Mesothelial cell of epicardium (in vitro differentiated cells): ENCODE results near the gene GOLGA6L10. TPM values are rescaled to one million over a fixed set of nuclear protein-coding genes. Genes with fewer than 3 reads are reported as not detected.
A peak's percentile ranks its signal among the peaks of the same experiment; 100 is the strongest.
"Not testable (repeated sequence)": the region's sequence is repeated elsewhere in the genome, so short reads cannot be mapped to it uniquely, and the experiment has no call there.

Experiments used
- DNase-seq, 2 experiments: peaks; one replicate each; pipeline ENCODE4 v3.0.0; 2021; ENCODE audit warnings: low spot score in 2 of 2; ENCODE audit not compliant: unreplicated experiment in 2 of 2
- H3K27ac Mint-ChIP-seq: 2 replicates; pipeline ENCODE4 v1.8.0; 2021; ENCODE audit warnings: mixed read lengths
- H3K27me3 Mint-ChIP-seq: 2 replicates; pipeline ENCODE4 v1.8.0; 2021; ENCODE audit warnings: low read depth, mixed read lengths
- H3K36me3 Mint-ChIP-seq: 2 replicates; pipeline ENCODE4 v1.8.0; 2021; ENCODE audit warnings: mixed read lengths
- H3K4me1 Mint-ChIP-seq: 2 replicates; pipeline ENCODE4 v1.8.0; 2021; ENCODE audit warnings: mixed read lengths
- H3K4me3 Mint-ChIP-seq: 2 replicates; pipeline ENCODE4 v1.8.0; 2021; ENCODE audit warnings: mild to moderate bottlenecking, moderate library complexity, mixed read lengths
- H3K9me3 Mint-ChIP-seq: 2 replicates; pipeline ENCODE4 v1.8.0; 2021; ENCODE audit warnings: mixed read lengths
- CTCF ChIP-seq: fragments of 200-600 bp; sonication (generic); IDR thresholded peaks from one replicate; pipeline ENCODE4 v1.5.0; 2021; ENCODE audit warnings: antibody characterized with exemption; ENCODE audit not compliant: unreplicated experiment
- total RNA-seq: library from RNA; stranded (reverse); gene quantifications from 3 replicates; pipeline ENCODE4 v1.2.1, GENCODE V29; 2021

The GOLGA6L10 gene
- total RNA-seq: 11.0 to 11.6 TPM (median 11.1 TPM) in 3 replicates

GRCh38 chr15:82349375-82349774, at the start of gene GOLGA6L10:
TSS of gene GOLGA6L10 (minus strand) at chr15:82349475. CDS start at chr15:82349375, 100 bp downstream.
- H3K27ac Mint-ChIP-seq, H3K4me1 Mint-ChIP-seq, H3K9me3 Mint-ChIP-seq, DNase-seq, H3K4me3 Mint-ChIP-seq, H3K27me3 Mint-ChIP-seq, H3K36me3 Mint-ChIP-seq: not testable (repeated sequence)

- Mint-ChIP-seq H3K4me1 (peaks cover 29% of the 10 kb centered on the region), H3K4me3 (no peak overlapping the region), H3K27ac (peak overlapping the region; percentile 34), H3K36me3 (peaks cover 12% of the 10 kb centered on the region), H3K9me3 (peaks cover 10% of the 10 kb centered on the region), H3K27me3 (no peaks in the 10 kb centered on the region)
- no peak for DNase-seq
- TF ChIP-seq CTCF: no peak
Observed at GRCh38 chr15:82398785-82399184, 49.5 kb upstream of the GOLGA6L10 start.

GRCh38 chr15:82397817-82398216, 48.5 kb upstream of the GOLGA6L10 start:
- DNase-seq: no peak
- Mint-ChIP-seq H3K27ac (no peak overlapping the region), H3K36me3 (peaks cover 12% of the 10 kb centered on the region), H3K4me1 (peaks cover 28% of the 10 kb centered on the region), H3K27me3 (no peaks in the 10 kb centered on the region), H3K9me3 (peaks cover 10% of the 10 kb centered on the region), H3K4me3 (no peak overlapping the region)
- no peak for TF ChIP-seq CTCF

GRCh38 chr15:82395788-82396187, 46.5 kb upstream of the GOLGA6L10 start:
- H3K27ac Mint-ChIP-seq, H3K4me3 Mint-ChIP-seq, H3K27me3 Mint-ChIP-seq: not testable (repeated sequence)

GRCh38 chr15:82393671-82394070, 44.4 kb upstream of the GOLGA6L10 start:
- TF ChIP-seq CTCF: no peak
- H3K4me1 Mint-ChIP-seq: peaks cover 27% of the 10 kb centered on the region
- peaks cover 14% of the 10 kb centered on the region for H3K9me3 Mint-ChIP-seq
- peaks cover 12% of the 10 kb centered on the region for H3K36me3 Mint-ChIP-seq
- H3K27ac Mint-ChIP-seq: no peak overlapping the region
- H3K27me3 Mint-ChIP-seq: no peaks in the 10 kb centered on the region
- no peak overlapping the region for H3K4me3 Mint-ChIP-seq
- no peak for DNase-seq

More at GRCh38 chr15:82395788-82396187, 46.5 kb upstream of the GOLGA6L10 start:
- not testable (repeated sequence) for DNase-seq
- H3K9me3 Mint-ChIP-seq: peaks cover 10% of the 10 kb centered on the region
- H3K36me3 Mint-ChIP-seq: peaks cover 12% of the 10 kb centered on the region
- peaks cover 32% of the 10 kb centered on the region for H3K4me1 Mint-ChIP-seq

- peaks cover 31% of the 10 kb centered on the region for H3K4me1 Mint-ChIP-seq
- H3K36me3 Mint-ChIP-seq, H3K4me3 Mint-ChIP-seq, H3K9me3 Mint-ChIP-seq, DNase-seq, H3K27me3 Mint-ChIP-seq: not testable (repeated sequence)
- peak overlapping the region; percentile 13 for H3K27ac Mint-ChIP-seq
Observed at GRCh38 chr15:82392077-82392476, 42.8 kb upstream of the GOLGA6L10 start.

GRCh38 chr15:82390152-82390551, 40.9 kb upstream of the GOLGA6L10 start:
- not testable (repeated sequence) for H3K36me3 Mint-ChIP-seq, H3K4me3 Mint-ChIP-seq, H3K9me3 Mint-ChIP-seq, H3K27ac Mint-ChIP-seq, H3K27me3 Mint-ChIP-seq, DNase-seq
- peaks cover 25% of the 10 kb centered on the region for H3K4me1 Mint-ChIP-seq

GRCh38 chr15:82387209-82387608, 37.9 kb upstream of the GOLGA6L10 start:
- H3K27ac Mint-ChIP-seq, H3K36me3 Mint-ChIP-seq, H3K9me3 Mint-ChIP-seq: not testable (repeated sequence)

GRCh38 chr15:82381330-82381955, 32.2 kb upstream of the GOLGA6L10 start:
- not testable (repeated sequence) for H3K4me3 Mint-ChIP-seq, H3K36me3 Mint-ChIP-seq, H3K4me1 Mint-ChIP-seq, H3K9me3 Mint-ChIP-seq, DNase-seq, H3K27me3 Mint-ChIP-seq, H3K27ac Mint-ChIP-seq

More at GRCh38 chr15:82387209-82387608, 37.9 kb upstream of the GOLGA6L10 start:
- DNase-seq, H3K4me3 Mint-ChIP-seq, H3K27me3 Mint-ChIP-seq: not testable (repeated sequence)
- peaks cover 25% of the 10 kb centered on the region for H3K4me1 Mint-ChIP-seq

GRCh38 chr15:82379552-82379951, 30.3 kb upstream of the GOLGA6L10 start:
- not testable (repeated sequence) for DNase-seq

GRCh38 chr15:82373661-82374060, 24.4 kb upstream of the GOLGA6L10 start:
- H3K27me3 Mint-ChIP-seq, H3K9me3 Mint-ChIP-seq, DNase-seq, H3K36me3 Mint-ChIP-seq: not testable (repeated sequence)
- H3K4me1 Mint-ChIP-seq: peaks cover 26% of the 10 kb centered on the region
- H3K4me3 Mint-ChIP-seq: peak overlapping the region; percentile 3
- peak overlapping the region; percentile 85 for H3K27ac Mint-ChIP-seq

More at GRCh38 chr15:82379552-82379951, 30.3 kb upstream of the GOLGA6L10 start:
- H3K27ac Mint-ChIP-seq, H3K4me1 Mint-ChIP-seq, H3K4me3 Mint-ChIP-seq, H3K9me3 Mint-ChIP-seq, H3K27me3 Mint-ChIP-seq, H3K36me3 Mint-ChIP-seq: not testable (repeated sequence)
